ENCODE results near the gene NAGLU.

NAGLU gene

DNA sequence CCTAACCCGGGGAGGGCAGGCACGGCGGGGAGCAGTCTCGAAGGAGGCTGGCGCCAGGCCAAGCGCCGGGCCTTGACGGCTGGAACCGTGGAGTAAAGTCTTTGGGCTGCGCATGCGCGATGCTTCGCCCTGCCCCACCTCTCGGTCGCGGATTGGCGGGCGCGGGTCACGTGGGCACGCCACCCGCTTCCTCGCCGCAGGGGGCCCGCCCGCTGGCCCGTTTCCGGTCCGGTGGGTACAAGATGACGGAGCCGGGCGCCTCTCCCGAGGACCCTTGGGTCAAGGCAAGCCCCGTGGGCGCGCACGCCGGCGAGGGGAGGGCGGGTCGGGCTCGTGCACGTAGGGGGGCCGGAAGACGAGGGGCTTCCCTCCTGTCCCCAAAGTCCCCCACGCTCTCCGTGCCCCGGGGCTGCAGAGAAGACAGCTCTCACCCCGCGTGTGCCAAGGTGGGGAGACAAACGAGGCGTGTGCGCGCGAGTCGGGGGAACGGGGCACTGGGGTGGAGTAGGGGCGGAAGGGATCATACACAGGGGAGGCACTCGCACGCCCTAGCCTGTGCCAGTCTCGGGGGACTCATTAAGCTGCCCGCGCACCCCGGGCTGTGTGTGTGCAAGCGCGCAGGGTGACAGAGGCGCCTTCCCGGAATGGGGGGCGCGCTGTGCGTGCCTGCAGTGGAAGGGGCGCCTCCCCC, 31.0 kb downstream of the NAGLU start, which contains the start of gene MLX:
MLX (plus strand) TSS at position 218 of the 691 bp plus-strand sequence; CDS start at position 243, 25 bp downstream.
- ATAC-seq (ENCODE audit: low read depth) (peak; percentile 61), DNase-seq (ENCODE audit: low spot score) (no peak)
- Histone ChIP-seq H3K4me1 (ENCODE audit: insufficient read depth, poor library complexity, severe bottlenecking) (peaks cover 2% of the 10 kb centered on the region), H3K27ac (ENCODE audit: poor library complexity, severe bottlenecking) (peak within 1 kb of the TSS; percentile 69), H3K9me3 (ENCODE audit: severe bottlenecking) (no peaks in the 10 kb centered on the region), H3K27me3 (ENCODE audit: insufficient read depth, poor library complexity, severe bottlenecking) (no peaks in the 10 kb centered on the region), H3K4me3 (ENCODE audit: severe bottlenecking) (peak within 1 kb of the TSS; percentile 84), H3K36me3 (ENCODE audit: low read depth) (peaks cover 70% of the 10 kb centered on the region)
- TF ChIP-seq, protein P1, sequence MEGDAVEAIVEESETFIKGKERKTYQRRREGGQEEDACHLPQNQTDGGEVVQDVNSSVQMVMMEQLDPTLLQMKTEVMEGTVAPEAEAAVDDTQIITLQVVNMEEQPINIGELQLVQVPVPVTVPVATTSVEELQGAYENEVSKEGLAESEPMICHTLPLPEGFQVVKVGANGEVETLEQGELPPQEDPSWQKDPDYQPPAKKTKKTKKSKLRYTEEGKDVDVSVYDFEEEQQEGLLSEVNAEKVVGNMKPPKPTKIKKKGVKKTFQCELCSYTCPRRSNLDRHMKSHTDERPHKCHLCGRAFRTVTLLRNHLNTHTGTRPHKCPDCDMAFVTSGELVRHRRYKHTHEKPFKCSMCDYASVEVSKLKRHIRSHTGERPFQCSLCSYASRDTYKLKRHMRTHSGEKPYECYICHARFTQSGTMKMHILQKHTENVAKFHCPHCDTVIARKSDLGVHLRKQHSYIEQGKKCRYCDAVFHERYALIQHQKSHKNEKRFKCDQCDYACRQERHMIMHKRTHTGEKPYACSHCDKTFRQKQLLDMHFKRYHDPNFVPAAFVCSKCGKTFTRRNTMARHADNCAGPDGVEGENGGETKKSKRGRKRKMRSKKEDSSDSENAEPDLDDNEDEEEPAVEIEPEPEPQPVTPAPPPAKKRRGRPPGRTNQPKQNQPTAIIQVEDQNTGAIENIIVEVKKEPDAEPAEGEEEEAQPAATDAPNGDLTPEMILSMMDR (IDR thresholded peaks at IDR 0.05; ENCODE audit: poor library complexity, severe bottlenecking): no peak

DNA sequence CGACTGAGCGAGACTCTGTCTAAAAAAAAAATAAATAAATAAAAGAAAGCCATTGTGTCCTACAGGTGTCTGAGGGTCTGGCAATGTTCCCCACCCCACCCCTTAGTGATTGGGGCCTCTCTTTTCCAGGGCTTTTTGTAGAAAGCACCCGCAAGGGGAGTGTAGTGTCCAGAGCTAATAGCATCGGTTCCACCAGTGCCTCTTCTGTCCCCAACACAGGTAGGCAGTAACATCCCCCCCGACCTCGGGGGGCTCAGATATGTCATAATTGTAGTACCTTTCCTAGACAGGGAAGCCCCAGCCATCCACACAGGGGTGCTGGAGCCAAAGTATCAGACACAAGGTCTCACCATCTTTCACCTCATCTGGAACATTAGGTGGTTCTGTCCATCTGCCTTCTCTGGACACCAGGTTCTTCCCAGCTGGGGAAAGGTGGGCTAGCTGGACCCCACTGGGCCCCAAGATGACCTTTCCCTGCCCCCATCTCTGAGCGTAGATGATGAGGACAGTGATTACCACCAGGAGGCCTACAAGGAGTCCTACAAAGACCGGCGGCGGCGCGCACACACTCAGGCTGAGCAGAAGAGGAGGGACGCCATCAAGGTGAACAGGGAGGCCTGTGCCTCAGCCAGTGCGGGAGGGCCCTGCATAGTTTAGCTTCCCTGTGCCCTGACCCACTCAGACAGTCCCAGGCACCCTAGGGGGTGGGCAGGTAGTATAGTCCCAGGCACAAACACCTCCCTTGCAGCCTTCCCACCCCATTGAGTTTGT, 32.5 kb downstream of the NAGLU start:
- DNase-seq (ENCODE audit: low spot score) (no peak), ATAC-seq (ENCODE audit: low read depth) (no peak)
- TF ChIP-seq, protein P1 (IDR thresholded peaks at IDR 0.05; ENCODE audit: poor library complexity, severe bottlenecking): no peak
- Histone ChIP-seq H3K27me3 (ENCODE audit: insufficient read depth, poor library complexity, severe bottlenecking) (no peaks in the 10 kb centered on the region), H3K27ac (ENCODE audit: poor library complexity, severe bottlenecking) (peak overlapping the region; percentile 69), H3K9me3 (ENCODE audit: severe bottlenecking) (no peaks in the 10 kb centered on the region), H3K36me3 (ENCODE audit: low read depth) (peaks cover 82% of the 10 kb centered on the region), H3K4me1 (ENCODE audit: insufficient read depth, poor library complexity, severe bottlenecking) (peaks cover 2% of the 10 kb centered on the region), H3K4me3 (ENCODE audit: severe bottlenecking) (no peak overlapping the region)

DNA sequence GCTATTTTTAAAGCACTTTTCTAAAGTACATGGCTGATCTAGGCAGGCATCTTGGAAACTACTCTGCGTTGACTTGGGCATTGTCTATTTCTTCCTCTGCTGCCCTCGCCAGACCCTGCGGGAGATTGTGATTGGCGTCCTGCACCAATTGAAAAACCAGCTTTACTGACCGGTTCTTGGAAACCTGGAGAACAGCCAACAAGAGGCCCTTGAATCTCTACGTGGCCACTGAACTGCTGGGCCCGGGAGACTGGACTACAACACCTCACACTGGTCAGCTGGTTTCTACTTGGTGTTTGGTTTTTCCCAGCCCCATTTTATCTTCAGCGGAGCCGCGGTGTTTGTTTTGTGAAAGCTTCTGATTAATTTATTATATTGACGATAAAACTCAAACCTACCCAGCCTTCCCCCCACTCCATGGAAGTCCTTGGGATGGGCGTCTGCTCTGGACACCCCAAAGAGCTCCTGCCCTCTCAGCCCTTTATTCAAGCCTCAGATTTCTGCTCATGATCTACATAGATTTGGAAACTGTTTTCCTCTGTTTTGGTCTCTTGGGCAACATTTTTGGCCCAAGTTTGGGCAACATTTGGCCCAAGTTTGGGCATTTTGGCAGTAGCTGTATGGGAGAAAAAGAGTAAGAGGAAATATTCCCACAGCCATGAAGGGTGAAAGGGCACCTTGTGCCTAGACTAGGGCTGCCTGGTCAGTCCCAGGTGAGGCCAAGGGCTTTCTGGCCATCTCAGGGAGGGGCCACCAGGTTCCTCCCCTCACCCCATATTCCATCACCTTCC, 35.6 kb downstream of the NAGLU start:
- ATAC-seq (ENCODE audit: low read depth): no peak

DNA sequence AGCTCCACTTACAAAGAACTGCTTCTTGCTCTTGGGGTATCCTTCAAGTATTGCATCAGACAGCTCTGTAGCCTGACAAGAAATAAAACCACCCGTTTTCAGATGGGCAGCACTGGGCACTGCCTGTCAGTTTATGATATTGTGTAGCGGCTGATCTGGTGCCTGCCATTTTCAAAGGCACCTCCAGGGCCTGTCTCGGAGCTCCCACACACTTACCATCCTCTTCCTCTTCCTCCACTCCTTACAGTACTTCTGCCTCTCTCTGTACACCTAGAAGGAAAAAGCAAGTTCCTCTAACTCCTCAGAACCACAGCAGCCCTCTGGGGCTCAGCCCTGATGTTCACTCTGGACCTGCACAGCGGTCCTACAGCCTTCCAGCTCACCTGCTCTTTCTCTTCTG, 37.1 kb downstream of the NAGLU start:
- Histone ChIP-seq H3K9me3 (ENCODE audit: severe bottlenecking) (no peaks in the 10 kb centered on the region), H3K27ac (ENCODE audit: poor library complexity, severe bottlenecking) (no peak overlapping the region), H3K27me3 (ENCODE audit: insufficient read depth, poor library complexity, severe bottlenecking) (no peaks in the 10 kb centered on the region), H3K4me3 (ENCODE audit: severe bottlenecking) (no peak overlapping the region), H3K36me3 (ENCODE audit: low read depth) (peaks cover 90% of the 10 kb centered on the region), H3K4me1 (ENCODE audit: insufficient read depth, poor library complexity, severe bottlenecking) (peaks cover 11% of the 10 kb centered on the region)
- DNase-seq (ENCODE audit: low spot score) (no peak), ATAC-seq (ENCODE audit: low read depth) (no peak)
- TF ChIP-seq, protein P1 (IDR thresholded peaks at IDR 0.05; ENCODE audit: poor library complexity, severe bottlenecking): no peak

More for the DNA sequence above, 35.6 kb downstream of the NAGLU start:
- DNase-seq (ENCODE audit: low spot score): no peak
- Histone ChIP-seq H3K9me3 (ENCODE audit: severe bottlenecking) (no peaks in the 10 kb centered on the region), H3K27ac (ENCODE audit: poor library complexity, severe bottlenecking) (no peak overlapping the region), H3K4me3 (ENCODE audit: severe bottlenecking) (no peak overlapping the region), H3K4me1 (ENCODE audit: insufficient read depth, poor library complexity, severe bottlenecking) (peaks cover 9% of the 10 kb centered on the region), H3K27me3 (ENCODE audit: insufficient read depth, poor library complexity, severe bottlenecking) (no peaks in the 10 kb centered on the region), H3K36me3 (ENCODE audit: low read depth) (peaks cover 86% of the 10 kb centered on the region)
- TF ChIP-seq, protein P1 (IDR thresholded peaks at IDR 0.05; ENCODE audit: poor library complexity, severe bottlenecking): no peak
